Neural crest cell (in vitro differentiated cells): ENCODE data around the gene PLSCR5. TPM values are rescaled to one million over a fixed set of nuclear protein-coding genes. Genes with fewer than 3 reads are reported as not detected.

Experiments used
- DNase-seq: peaks from one replicate; pipeline ENCODE4 v3.0.0; 2021; ENCODE audit warnings: low read depth, mixed read lengths, low spot score
- H3K27ac Mint-ChIP-seq: one replicate; pipeline ENCODE4 v1.8.0; 2021; ENCODE audit warnings: mild to moderate bottlenecking, mixed read lengths; ENCODE audit not compliant: unreplicated experiment
- H3K27me3 Mint-ChIP-seq: 2 replicates; pipeline ENCODE4 v1.8.0; 2021; ENCODE audit warnings: low read depth, mild to moderate bottlenecking, mixed read lengths
- H3K36me3 Mint-ChIP-seq: 2 replicates; pipeline ENCODE4 v1.8.0; 2021; ENCODE audit warnings: low read depth, mild to moderate bottlenecking, mixed read lengths
- H3K4me1 Mint-ChIP-seq: 2 replicates; pipeline ENCODE4 v1.8.0; 2021; ENCODE audit warnings: mixed read lengths
- H3K4me3 Mint-ChIP-seq: one replicate; pipeline ENCODE4 v1.8.0; 2021; ENCODE audit warnings: mild to moderate bottlenecking, mixed read lengths
- H3K9me3 Mint-ChIP-seq: 2 replicates; pipeline ENCODE4 v1.8.0; 2021; ENCODE audit warnings: mixed read lengths
- CTCF ChIP-seq: fragments of 200-600 bp; sonication (generic); conservative IDR thresholded peaks from 2 replicates; pipeline ENCODE4 v1.5.0; 2021; ENCODE audit warnings: antibody characterized with exemption, mild to moderate bottlenecking
- long read RNA-seq: library from polyadenylated mRNA; unstranded; transcript quantifications from one replicate; pipeline ENCODE4 v2.0.0, GENCODE V29; 2020
- total RNA-seq: library from RNA; stranded (reverse); gene quantifications from 2 replicates; pipeline ENCODE4 v1.2.1, GENCODE V29; 2021

PLSCR5 gene
- total RNA-seq = not detected in 2 replicates
- long read RNA-seq = 0 reads

GRCh38 chr3:146605106-146605505 is at the start of gene PLSCR5:
TSS of gene PLSCR5 (minus strand) at chr3:146605346. CDS start at chr3:146605212, 134 bp downstream.
- peaks cover 4% of the 10 kb centered on the region for H3K9me3 Mint-ChIP-seq
- no peak within 1 kb of the TSS for H3K4me3 Mint-ChIP-seq
- H3K27ac Mint-ChIP-seq = no peak within 1 kb of the TSS
- H3K36me3 Mint-ChIP-seq = no peaks in the 10 kb centered on the region
- H3K4me1 Mint-ChIP-seq = no peaks in the 10 kb centered on the region
- DNase-seq = no peak
- no peak for TF ChIP-seq CTCF
- no peaks in the 10 kb centered on the region for H3K27me3 Mint-ChIP-seq

- no peak for TF ChIP-seq CTCF
- H3K27me3 Mint-ChIP-seq = no peaks in the 10 kb centered on the region
- no peaks in the 10 kb centered on the region for H3K36me3 Mint-ChIP-seq
- no peaks in the 10 kb centered on the region for H3K9me3 Mint-ChIP-seq
- H3K27ac Mint-ChIP-seq = no peak overlapping the region
- no peak for DNase-seq
- H3K4me1 Mint-ChIP-seq = peaks cover 9% of the 10 kb centered on the region
- no peak overlapping the region for H3K4me3 Mint-ChIP-seq
These were observed 48.8 kb upstream of the PLSCR5 start for GRCh38 chr3:146653978-146654377.

- no peaks in the 10 kb centered on the region for H3K36me3 Mint-ChIP-seq
- no peak overlapping the region for H3K27ac Mint-ChIP-seq
- H3K4me1 Mint-ChIP-seq = peaks cover 9% of the 10 kb centered on the region
- no peak for DNase-seq
- no peak overlapping the region for H3K4me3 Mint-ChIP-seq
- no peaks in the 10 kb centered on the region for H3K9me3 Mint-ChIP-seq
- no peaks in the 10 kb centered on the region for H3K27me3 Mint-ChIP-seq
- no peak for TF ChIP-seq CTCF
These were observed 45.7 kb upstream of the PLSCR5 start for GRCh38 chr3:146650691-146651442.

GRCh38 chr3:146646261-146646660 is 41.1 kb upstream of the PLSCR5 start:
- no peak overlapping the region for H3K4me3 Mint-ChIP-seq
- no peak for TF ChIP-seq CTCF
- H3K9me3 Mint-ChIP-seq = no peaks in the 10 kb centered on the region
- no peak overlapping the region for H3K27ac Mint-ChIP-seq
- no peaks in the 10 kb centered on the region for H3K27me3 Mint-ChIP-seq
- no peaks in the 10 kb centered on the region for H3K4me1 Mint-ChIP-seq
- no peaks in the 10 kb centered on the region for H3K36me3 Mint-ChIP-seq
- no peak for DNase-seq

GRCh38 chr3:146640955-146641867 is 36.1 kb upstream of the PLSCR5 start:
- Mint-ChIP-seq H3K36me3 (no peaks in the 10 kb centered on the region), H3K4me3 (no peak overlapping the region), H3K27ac (peak overlapping the region; percentile 35), H3K27me3 (no peaks in the 10 kb centered on the region), H3K4me1 (peaks cover 8% of the 10 kb centered on the region), H3K9me3 (no peaks in the 10 kb centered on the region)
- no peak for DNase-seq
- peak; percentile 74 for TF ChIP-seq CTCF
